Neural progenitor cell (in vitro differentiated cells): ENCODE measurements around the gene CDCA8.

ENCODE experiments used
- EZH2 ChIP-seq: fragments of 200-600 bp; sonication (generic); IDR thresholded peaks from 2 replicates; pipeline ENCODE4 v1.6.1; 2017; ENCODE audit warnings: antibody characterized with exemption, mild to moderate bottlenecking, moderate library complexity
- TF ChIP-seq, protein P1 (sequence below): fragments of 200-600 bp; sonication (generic); IDR thresholded peaks from 2 replicates; pipeline ENCODE4 v1.5.1; 2017; ENCODE audit warnings: antibody characterized with exemption, mild to moderate bottlenecking

DNA sequence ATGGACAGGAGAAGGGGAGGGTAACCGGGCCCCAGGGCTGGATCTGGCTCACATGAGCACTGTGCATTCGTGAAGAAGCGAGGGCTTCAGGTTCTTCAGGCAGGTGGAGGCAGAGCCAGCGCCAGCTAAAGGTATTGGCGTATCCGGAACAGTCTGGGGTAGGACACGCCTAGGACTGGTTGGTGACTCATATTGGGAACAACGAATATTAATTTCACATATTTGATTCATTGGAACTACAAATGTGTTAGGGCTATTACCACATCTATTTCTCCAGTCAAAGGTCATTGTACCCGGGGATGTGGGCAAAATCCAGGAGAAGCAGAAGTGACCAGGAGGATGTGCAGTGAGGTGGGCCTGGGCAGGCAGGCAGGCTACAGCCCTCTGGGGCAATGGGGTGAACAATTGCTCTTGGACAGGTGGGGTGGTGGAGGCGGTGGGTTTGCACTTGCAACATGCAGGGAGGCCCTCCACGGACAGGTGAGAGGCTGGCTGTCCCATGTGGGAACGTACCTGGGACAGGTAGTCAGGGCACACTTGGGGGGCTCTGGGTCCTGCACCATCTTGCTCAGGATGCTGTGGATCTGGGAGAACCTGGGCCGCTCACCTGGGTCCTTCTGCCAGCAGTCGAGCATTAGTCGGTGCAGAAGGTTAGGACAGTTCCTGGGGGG is 26.7 kb downstream of the CDCA8 start:
- TF ChIP-seq, protein P1, sequence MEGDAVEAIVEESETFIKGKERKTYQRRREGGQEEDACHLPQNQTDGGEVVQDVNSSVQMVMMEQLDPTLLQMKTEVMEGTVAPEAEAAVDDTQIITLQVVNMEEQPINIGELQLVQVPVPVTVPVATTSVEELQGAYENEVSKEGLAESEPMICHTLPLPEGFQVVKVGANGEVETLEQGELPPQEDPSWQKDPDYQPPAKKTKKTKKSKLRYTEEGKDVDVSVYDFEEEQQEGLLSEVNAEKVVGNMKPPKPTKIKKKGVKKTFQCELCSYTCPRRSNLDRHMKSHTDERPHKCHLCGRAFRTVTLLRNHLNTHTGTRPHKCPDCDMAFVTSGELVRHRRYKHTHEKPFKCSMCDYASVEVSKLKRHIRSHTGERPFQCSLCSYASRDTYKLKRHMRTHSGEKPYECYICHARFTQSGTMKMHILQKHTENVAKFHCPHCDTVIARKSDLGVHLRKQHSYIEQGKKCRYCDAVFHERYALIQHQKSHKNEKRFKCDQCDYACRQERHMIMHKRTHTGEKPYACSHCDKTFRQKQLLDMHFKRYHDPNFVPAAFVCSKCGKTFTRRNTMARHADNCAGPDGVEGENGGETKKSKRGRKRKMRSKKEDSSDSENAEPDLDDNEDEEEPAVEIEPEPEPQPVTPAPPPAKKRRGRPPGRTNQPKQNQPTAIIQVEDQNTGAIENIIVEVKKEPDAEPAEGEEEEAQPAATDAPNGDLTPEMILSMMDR: no peak
- TF ChIP-seq EZH2: no peak
